PC-3 (cell line): ENCODE measurements around the gene ADAM22. TPM values are rescaled to one million over a fixed set of nuclear protein-coding genes. Genes with fewer than 3 reads are reported as not detected.

Source experiments
- ATAC-seq: fragments of 200-7000 bp; cut with Tn5 transposase; 2 replicates; pipeline ENCODE4 v1.9.1; 2020; ENCODE audit warnings: mild to moderate bottlenecking, moderate library complexity
- BruUV-seq: library from RNA; stranded (reverse); fragments of 400-500 nt; replicated peaks from 2 replicates; lab custom pipeline; 2021; lab: Mats Ljungman, UMichigan
- CTCF ChIA-PET: fragments of 300-600 bp; sonication (Branson Sonifier 250); formaldehyde crosslinking; loops from one replicate; lab custom pipeline; 2022; ENCODE audit warnings: antibody characterized with exemption; lab: Charles Lee
- POLR2A ChIA-PET: fragments of 300-600 bp; sonication (Branson Sonifier 250); formaldehyde crosslinking; loops from one replicate; lab custom pipeline; 2022; ENCODE audit warnings: antibody characterized with exemption; ENCODE audit not compliant: unreplicated experiment; lab: Charles Lee
- DNase-seq: peaks from one replicate; pipeline ENCODE4 v3.0.0-alpha.2; 2015
- H2AFZ ChIP-seq: fragments of 300-600 bp; sonication (generic); 2 replicates; pipeline ENCODE4 v1.6.0; 2016; ENCODE audit warnings: antibody characterized with exemption, low read length
- H3F3A ChIP-seq: fragments of 300-600 bp; sonication (generic); one replicate; pipeline ENCODE4 v1.6.0; 2017; ENCODE audit warnings: antibody characterized with exemption, low read length, control low read depth, mild to moderate bottlenecking; ENCODE audit not compliant: unreplicated experiment
- H3K27ac ChIP-seq: fragments of 300-600 bp; sonication (generic); 2 replicates; pipeline ENCODE4 v1.5.1; 2016; ENCODE audit warnings: mild to moderate bottlenecking, low read length
- H3K27me3 ChIP-seq: fragments of 300-600 bp; sonication (generic); 2 replicates; pipeline ENCODE4 v1.6.1; 2016; ENCODE audit warnings: low read length, mixed read lengths
- H3K36me3 ChIP-seq: fragments of 300-600 bp; sonication (generic); 2 replicates; pipeline ENCODE4 v1.6.1; 2016; ENCODE audit warnings: low read depth, mixed run types, low read length, mixed read lengths
- H3K4me1 ChIP-seq: fragments of 300-600 bp; sonication (generic); 2 replicates; pipeline ENCODE4 v1.5.1; 2016; ENCODE audit warnings: low read length; ENCODE audit not compliant: insufficient read depth
- H3K4me2 ChIP-seq: fragments of 300-600 bp; sonication (generic); 2 replicates; pipeline ENCODE4 v1.6.0; 2016; ENCODE audit warnings: low read length
- H3K4me3 ChIP-seq: fragments of 300-600 bp; sonication (generic); 2 replicates; pipeline ENCODE4 v1.5.1; 2016; ENCODE audit warnings: mild to moderate bottlenecking, low read length, mixed read lengths
- H3K79me2 ChIP-seq: fragments of 300-600 bp; sonication (generic); 2 replicates; pipeline ENCODE4 v1.6.1; 2017; ENCODE audit warnings: low read length, mixed read lengths
- H3K9ac ChIP-seq: fragments of 300-600 bp; sonication (generic); 2 replicates; pipeline ENCODE4 v1.6.0; 2016; ENCODE audit warnings: mild to moderate bottlenecking, low read length
- H3K9me2 ChIP-seq: fragments of 300-600 bp; sonication (generic); replicated peaks from 2 replicates; pipeline ENCODE4 v1.6.1; 2016; ENCODE audit warnings: mixed run types, low read length, mixed read lengths
- H3K9me3 ChIP-seq: fragments of 300-600 bp; sonication (generic); 2 replicates; pipeline ENCODE4 v1.6.1; 2016; ENCODE audit warnings: low read length, mixed read lengths
- H4K20me1 ChIP-seq: fragments of 300-600 bp; sonication (generic); 2 replicates; pipeline ENCODE4 v1.6.1; 2016; ENCODE audit warnings: low read length, mixed read lengths
- CTCF ChIP-seq: fragments of 300-600 bp; sonication (generic); conservative IDR thresholded peaks from 2 replicates; pipeline ENCODE4 v1.5.1; 2017; ENCODE audit warnings: antibody characterized with exemption, low read depth, mild to moderate bottlenecking, low read length
- EZH2 ChIP-seq: fragments of 300-600 bp; sonication (generic); IDR thresholded peaks from one replicate; pipeline ENCODE4 v1.6.1; 2017; ENCODE audit warnings: antibody characterized with exemption, mild to moderate bottlenecking, low read length; ENCODE audit not compliant: unreplicated experiment
- EZH2phosphoT487 ChIP-seq: fragments of 300-600 bp; sonication (generic); IDR thresholded peaks from 2 replicates; pipeline ENCODE4 v1.6.1; 2018; ENCODE audit warnings: mild to moderate bottlenecking, antibody characterized with exemption, low read length, borderline replicate concordance
- intact Hi-C: fragments of 100-400 bp; cut with micrococcal nuclease; formaldehyde crosslinking; loops from 2 replicates; pipeline ENCODE4 v1.9.0; 2023
- total RNA-seq: library from RNA; depleted of rRNA; stranded (reverse); fragments of >200 nt; gene quantifications from 2 replicates; pipeline ENCODE4 v1.2.3, GENCODE V29; 2014

ADAM22 gene
- total RNA-seq, 1 experiment from 2014 or later: 4.4 TPM

DNA sequence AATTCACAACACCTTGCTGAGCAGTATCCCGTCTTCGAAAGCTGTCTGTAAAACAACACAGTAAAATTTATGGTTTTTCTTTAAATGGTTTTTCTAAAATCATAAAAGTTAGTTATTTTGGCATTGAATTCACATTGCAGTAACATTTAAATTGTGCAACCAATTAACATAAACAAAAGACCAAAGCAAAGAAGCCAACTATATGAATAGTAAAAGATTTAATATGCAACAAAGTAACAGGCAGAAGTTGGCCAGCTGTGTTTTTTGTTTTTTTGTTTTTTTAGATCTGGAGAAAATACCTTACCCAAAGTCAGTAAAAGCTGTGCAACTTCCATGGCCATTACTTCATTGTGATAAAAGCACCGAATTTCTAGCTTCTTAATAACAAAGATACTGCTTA lies 274.5 kb downstream of the ADAM22 start:
- Histone ChIP-seq H3K36me3 (peaks cover 67% of the 10 kb centered on the region), H2AFZ (no peak overlapping the region), H3F3A (no peaks in the 10 kb centered on the region), H3K4me3 (no peak overlapping the region), H3K9ac (no peak overlapping the region), H3K27ac (no peak overlapping the region), H3K27me3 (no peaks in the 10 kb centered on the region), H3K79me2 (no peaks in the 10 kb centered on the region), H3K9me3 (no peaks in the 10 kb centered on the region), H3K4me2 (no peak overlapping the region), H4K20me1 (no peaks in the 10 kb centered on the region), H3K9me2 (no peaks in the 10 kb centered on the region), H3K4me1 (no peaks in the 10 kb centered on the region)
- POLR2A ChIA-PET: no interaction called here
- intact Hi-C loops: no loop called here
- no peak for TF ChIP-seq EZH2
- no peak for TF ChIP-seq EZH2phosphoT487
- BruUV-seq: no TSS peak
- DNase-seq (no peak), ATAC-seq (no peak)
- CTCF ChIA-PET: no interaction called here

DNA sequence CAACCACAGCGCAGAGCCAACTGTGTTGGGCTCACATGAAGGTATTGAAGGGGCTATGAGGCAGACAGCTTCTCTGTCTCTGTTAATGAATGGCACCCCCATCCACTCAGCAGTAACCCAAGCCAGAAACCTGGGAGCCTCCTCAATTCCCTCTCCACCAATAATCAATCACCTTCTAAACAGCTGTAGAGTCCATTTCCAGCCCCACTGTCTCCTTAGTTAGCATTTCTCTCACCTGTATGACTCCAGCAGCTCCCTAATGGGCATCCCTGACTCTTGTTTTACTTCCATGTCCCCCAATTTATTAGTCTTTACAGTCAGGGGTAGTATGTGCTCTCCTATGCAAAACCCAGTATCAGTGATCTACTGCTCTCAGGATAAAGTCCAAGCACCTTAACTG lies 278.9 kb downstream of the ADAM22 start:
- ATAC-seq: no peak
- H3K9me3 ChIP-seq: no peaks in the 10 kb centered on the region
- POLR2A ChIA-PET: no interaction called here

DNA sequence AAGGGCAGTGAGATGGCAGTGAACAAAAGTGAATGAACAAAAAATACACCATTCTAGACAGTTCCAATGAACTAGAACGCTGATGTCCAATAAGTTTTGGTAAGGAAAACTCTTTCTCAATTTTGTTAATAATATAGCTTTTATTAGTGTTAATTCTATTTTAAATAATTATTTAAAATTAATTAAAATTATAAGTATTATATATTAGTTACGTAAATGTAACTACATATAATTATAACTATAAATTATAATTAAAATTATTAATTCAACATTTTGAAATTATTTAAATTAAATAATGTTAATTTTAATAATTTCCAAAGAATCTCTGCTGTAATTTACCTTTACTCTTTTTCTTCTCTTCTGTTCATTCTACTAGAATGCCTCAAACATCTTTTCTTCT lies 280.4 kb downstream of the ADAM22 start:
- ATAC-seq (no peak), DNase-seq (no peak)
- H4K20me1 ChIP-seq: peaks cover 9% of the 10 kb centered on the region
- ChIA-PET CTCF (no interaction called here), POLR2A (no interaction called here)
- H3K79me2 ChIP-seq: peaks cover 40% of the 10 kb centered on the region
- H3K9me2 ChIP-seq: no peaks in the 10 kb centered on the region
- H3K4me3 ChIP-seq: no peak overlapping the region
- no peaks in the 10 kb centered on the region for H3F3A ChIP-seq
- no peaks in the 10 kb centered on the region for H3K27me3 ChIP-seq
- no peak overlapping the region for H2AFZ ChIP-seq
- H3K4me1 ChIP-seq: peaks cover 8% of the 10 kb centered on the region; the same call in 1 of the 2 replicates
- H3K9me3 ChIP-seq: no peaks in the 10 kb centered on the region
- intact Hi-C loops: no loop called here
- TF ChIP-seq EZH2phosphoT487 (no peak), EZH2 (no peak), CTCF (no peak)
- no peak overlapping the region for H3K4me2 ChIP-seq
- H3K9ac ChIP-seq: no peak overlapping the region
- H3K36me3 ChIP-seq: peaks cover 46% of the 10 kb centered on the region
- no peak overlapping the region for H3K27ac ChIP-seq
- no TSS peak for BruUV-seq

More for the DNA sequence above, 278.9 kb downstream of the ADAM22 start:
- Histone ChIP-seq H3K79me2 (peaks cover 25% of the 10 kb centered on the region), H3K4me1 (no peaks in the 10 kb centered on the region; the same call in 1 of the 2 replicates), H3F3A (no peaks in the 10 kb centered on the region), H2AFZ (no peak overlapping the region), H3K9me2 (no peaks in the 10 kb centered on the region), H3K4me3 (no peak overlapping the region), H4K20me1 (peaks cover 1% of the 10 kb centered on the region), H3K27ac (no peak overlapping the region), H3K9ac (no peak overlapping the region), H3K27me3 (no peaks in the 10 kb centered on the region), H3K4me2 (no peak overlapping the region), H3K36me3 (peaks cover 54% of the 10 kb centered on the region)
- no peak for DNase-seq
- TF ChIP-seq EZH2phosphoT487 (no peak), EZH2 (no peak)
- no TSS peak for BruUV-seq
- intact Hi-C loops: no loop called here
- CTCF ChIA-PET: no interaction called here

GRCh38 chr7:88215295-88215694 lies 281.2 kb downstream of the ADAM22 start:
- BruUV-seq: no TSS peak
- ATAC-seq (no peak), DNase-seq (no peak)
- peaks cover 9% of the 10 kb centered on the region for H4K20me1 ChIP-seq
- intact Hi-C loops: no loop called here
- no peaks in the 10 kb centered on the region for H3K27me3 ChIP-seq
- no peaks in the 10 kb centered on the region for H3F3A ChIP-seq
- no peaks in the 10 kb centered on the region for H3K9me3 ChIP-seq
- ChIA-PET POLR2A (no interaction called here), CTCF (no interaction called here)
- no peak overlapping the region for H3K27ac ChIP-seq
- no peak overlapping the region for H3K9ac ChIP-seq
- peaks cover 43% of the 10 kb centered on the region for H3K79me2 ChIP-seq
- H3K4me3 ChIP-seq: no peak overlapping the region
- no peak for TF ChIP-seq EZH2
- TF ChIP-seq CTCF: no peak
- no peak for TF ChIP-seq EZH2phosphoT487
- no peaks in the 10 kb centered on the region for H3K9me2 ChIP-seq
- peaks cover 8% of the 10 kb centered on the region; the same call in 1 of the 2 replicates for H3K4me1 ChIP-seq
- H2AFZ ChIP-seq: no peak overlapping the region
- peaks cover 41% of the 10 kb centered on the region for H3K36me3 ChIP-seq
- H3K4me2 ChIP-seq: no peak overlapping the region
